Measurements from ENCODE around the gene AGBL3.

- no peak for TF ChIP-seq ARNT (IDR thresholded peaks at IDR 0.05)
- no peak for TF ChIP-seq CTBP1 (IDR thresholded peaks at IDR 0.05; ENCODE audit: borderline replicate concordance)
- TF ChIP-seq SP1 (IDR thresholded peaks at IDR 0.05) = no peak
Observed at GRCh38 chr7:134940729-134941128, 45.6 kb upstream of the AGBL3 start.

All from HEK293T (cell line).